H7 (cell line): ENCODE measurements around the gene RMI2. TPM values are rescaled to one million over a fixed set of nuclear protein-coding genes. Genes with fewer than 3 reads are reported as not detected.

ENCODE experiments used
- DNase-seq: peaks from one replicate; pipeline ENCODE4 v3.0.0; 2012
- H3K27me3 ChIP-seq: 2 replicates; pipeline ENCODE4 v1.6.0; 2011; ENCODE audit warnings: mild to moderate bottlenecking, low read length; ENCODE audit not compliant: control insufficient read depth, insufficient read depth
- H3K36me3 ChIP-seq: replicated peaks from 2 replicates; pipeline ENCODE4 v1.5.1; 2011; ENCODE audit warnings: low read length; ENCODE audit not compliant: control insufficient read depth, insufficient read depth
- H3K4me3 ChIP-seq: 2 replicates; pipeline ENCODE4 v1.5.1; 2011; ENCODE audit warnings: low read depth, mild to moderate bottlenecking, control low read depth, low read length, moderate library complexity; ENCODE audit not compliant: insufficient read depth
- total RNA-seq: library from RNA; depleted of rRNA; stranded (reverse); fragments of >200 nt; shearing (Covaris generic); gene quantifications from 2 replicates; pipeline ENCODE4 v1.2.3, GENCODE V29; 2014

Gene RMI2
- total RNA-seq, 1 experiment from 2014 or later: 58.8 TPM

GRCh38 chr16:11350519-11350918 is 5.3 kb downstream of the RMI2 start:
- H3K36me3 ChIP-seq: no peaks in the 10 kb centered on the region; the same call in none of the 2 replicates
- DNase-seq: peak; percentile 10

GRCh38 chr16:11350921-11351335 is 5.7 kb downstream of the RMI2 start:
- no peak overlapping the region for H3K4me3 ChIP-seq
- DNase-seq: peak; percentile 4
- H3K27me3 ChIP-seq: no peaks in the 10 kb centered on the region
- H3K36me3 ChIP-seq: no peaks in the 10 kb centered on the region; the same call in none of the 2 replicates

More at GRCh38 chr16:11350519-11350918, 5.3 kb downstream of the RMI2 start:
- no peaks in the 10 kb centered on the region for H3K27me3 ChIP-seq
- H3K4me3 ChIP-seq: no peak overlapping the region

GRCh38 chr16:11353158-11353557 is 7.9 kb downstream of the RMI2 start:
- Histone ChIP-seq H3K4me3 (no peak overlapping the region), H3K36me3 (no peaks in the 10 kb centered on the region; the same call in none of the 2 replicates), H3K27me3 (no peaks in the 10 kb centered on the region)
- DNase-seq: no peak

GRCh38 chr16:11354407-11354732 is 9.1 kb downstream of the RMI2 start:
- no peak overlapping the region for H3K4me3 ChIP-seq
- H3K27me3 ChIP-seq: no peaks in the 10 kb centered on the region
- DNase-seq: no peak
- H3K36me3 ChIP-seq: no peaks in the 10 kb centered on the region; the same call in none of the 2 replicates

- Histone ChIP-seq H3K4me3 (no peak overlapping the region), H3K27me3 (no peaks in the 10 kb centered on the region), H3K36me3 (no peaks in the 10 kb centered on the region; the same call in none of the 2 replicates)
- no peak for DNase-seq
Measured at GRCh38 chr16:11354733-11355574, 9.7 kb downstream of the RMI2 start.

- Histone ChIP-seq H3K27me3 (no peaks in the 10 kb centered on the region), H3K36me3 (no peaks in the 10 kb centered on the region; the same call in none of the 2 replicates), H3K4me3 (no peak overlapping the region)
- DNase-seq: no peak
Measured at GRCh38 chr16:11355862-11356261, 10.6 kb downstream of the RMI2 start.

- peak; percentile 84 for DNase-seq
- no peak overlapping the region for H3K4me3 ChIP-seq
- no peaks in the 10 kb centered on the region; the same call in none of the 2 replicates for H3K36me3 ChIP-seq
Measured at GRCh38 chr16:11356573-11357331, 11.5 kb downstream of the RMI2 start.

GRCh38 chr16:11358531-11358930 is 13.3 kb downstream of the RMI2 start:
- DNase-seq: peak; percentile 4
- H3K4me3 ChIP-seq: no peak overlapping the region
- H3K36me3 ChIP-seq: no peaks in the 10 kb centered on the region; the same call in none of the 2 replicates
- H3K27me3 ChIP-seq: no peaks in the 10 kb centered on the region

More at GRCh38 chr16:11356573-11357331, 11.5 kb downstream of the RMI2 start:
- H3K27me3 ChIP-seq: no peaks in the 10 kb centered on the region

GRCh38 chr16:11359370-11359769 is 14.1 kb downstream of the RMI2 start:
- H3K4me3 ChIP-seq: no peak overlapping the region
- H3K27me3 ChIP-seq: no peaks in the 10 kb centered on the region
- H3K36me3 ChIP-seq: no peaks in the 10 kb centered on the region; the same call in 1 of the 2 replicates
- DNase-seq: peak; percentile 5

- no peaks in the 10 kb centered on the region for H3K27me3 ChIP-seq
- no peaks in the 10 kb centered on the region for H3K36me3 ChIP-seq
- no peak overlapping the region for H3K4me3 ChIP-seq
- DNase-seq: peak; percentile 26
Measured at GRCh38 chr16:11360641-11361373, 15.5 kb downstream of the RMI2 start.

- H3K36me3 ChIP-seq: no peaks in the 10 kb centered on the region
- H3K4me3 ChIP-seq: no peak overlapping the region
- no peaks in the 10 kb centered on the region for H3K27me3 ChIP-seq
- DNase-seq: peak; percentile 20
Measured at GRCh38 chr16:11361701-11362451, 16.6 kb downstream of the RMI2 start.

GRCh38 chr16:11363927-11364258 is 18.6 kb downstream of the RMI2 start:
- no peak overlapping the region for H3K4me3 ChIP-seq
- DNase-seq: no peak
- no peaks in the 10 kb centered on the region for H3K36me3 ChIP-seq
- no peaks in the 10 kb centered on the region for H3K27me3 ChIP-seq

GRCh38 chr16:11367483-11367906 is 22.2 kb downstream of the RMI2 start:
- H3K36me3 ChIP-seq: no peaks in the 10 kb centered on the region
- no peaks in the 10 kb centered on the region for H3K27me3 ChIP-seq
- no peak overlapping the region for H3K4me3 ChIP-seq
- no peak for DNase-seq
